Prostate gland (tissue), 2 donors: ENCODE data around the gene LRRTM4.

ENCODE experiments used
- CTCF ChIP-seq, 4 experiments: fragments of 200-600 bp in 2 of 4; fragments of 450-650 bp in 2 of 4; sonication (generic) in 2 of 4; IDR thresholded peaks; 1 replicate in 3 of 4; 2 replicates in 1 of 4; pipeline ENCODE4 v1.5.1; 2016 to 2019; ENCODE audit warnings: antibody characterized with exemption in 4 of 4, mild to moderate bottlenecking in 2 of 4, moderate library complexity in 2 of 4
- POLR2AphosphoS5 ChIP-seq: sonication (generic); formaldehyde crosslinking; IDR thresholded peaks from one replicate; pipeline ENCODE4 v1.6.1; 2017; ENCODE audit warnings: antibody characterized with exemption

DNA sequence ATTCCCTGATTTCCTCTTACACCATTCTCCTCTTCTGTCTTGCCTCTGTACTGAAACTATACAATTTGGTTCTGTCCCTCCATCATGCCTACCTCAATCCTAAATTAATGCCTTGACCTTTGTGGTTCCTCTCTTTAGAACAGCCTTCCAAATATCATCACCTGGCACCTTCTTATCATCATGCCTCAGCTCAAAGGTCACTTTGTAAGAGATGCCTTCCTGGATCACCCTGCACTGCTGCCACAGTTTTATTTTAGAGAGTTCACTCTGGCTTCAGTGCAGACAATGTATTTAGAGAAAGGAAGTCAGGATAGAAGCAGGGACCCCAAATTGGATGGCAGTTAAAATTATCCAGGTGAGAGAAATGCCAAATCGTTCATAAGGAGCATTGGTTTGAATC, 64.5 kb downstream of the LRRTM4 start:
- no peak for TF ChIP-seq CTCF (IDR thresholded peaks at IDR 0.05)
- no peak for TF ChIP-seq POLR2AphosphoS5
